A549 (cell line): Measurements from ENCODE around the gene GRK7. TPM values are rescaled to one million over a fixed set of nuclear protein-coding genes. Genes with fewer than 3 reads are reported as not detected.

Source experiments
- ATAC-seq, 2 experiments: fragments of 200-7000 bp in 1 of 2; fragments of >200 bp in 1 of 2; cut with Nextera tagmentation in 1 of 2; cut with Tn5 transposase in 1 of 2; 3 replicates each; pipeline versions ENCODE4 v1.8.0 to v1.9.1; 2018 to 2020; ENCODE audit warnings: mild to moderate bottlenecking in 1 of 2, moderate library complexity in 1 of 2
- CTCF ChIA-PET: fragments of 300-600 bp; sonication (Branson Sonifier 250); formaldehyde crosslinking; extraction: SDS; loops from one replicate; lab custom pipeline; 2021; ENCODE audit warnings: antibody characterized with exemption, inconsistent platforms; lab: Yijun Ruan, JAX
- POLR2A ChIA-PET: fragments of 350-600 bp; formaldehyde crosslinking; extraction: SDS; loops from one replicate; lab custom pipeline; 2021; ENCODE audit warnings: antibody characterized with exemption, inconsistent platforms; lab: Yijun Ruan, JAX
- DNase-seq, 2 experiments: peaks; one replicate each; pipeline versions ENCODE4 v3.0.0 to v3.0.0-alpha.2; 2011 to 2016; ENCODE audit warnings: low read depth in 1 of 2, low spot score in 1 of 2
- FAIRE-seq: peaks from 2 replicates; lab custom pipeline; 2011; peaks lifted over from hg19 to GRCh38; lab: Jason Lieb, UNC
- H3K27ac ChIP-seq, 2 experiments: fragments of >200 bp; sonication (Bioruptor Twin); formaldehyde crosslinking; 3 replicates each; pipeline ENCODE4 v1.5.1; 2016 to 2017
- H3K4me1 ChIP-seq: fragments of >200 bp; sonication (Bioruptor Twin); formaldehyde crosslinking; 3 replicates; pipeline ENCODE4 v1.6.1; 2016
- H3K4me2 ChIP-seq: fragments of >200 bp; sonication (Bioruptor Twin); formaldehyde crosslinking; 3 replicates; pipeline ENCODE4 v1.6.1; 2016
- H3K4me3 ChIP-seq: fragments of >200 bp; sonication (Bioruptor Twin); formaldehyde crosslinking; 3 replicates; pipeline ENCODE4 v1.5.1; 2016
- H3K9me3 ChIP-seq: fragments of >200 bp; sonication (Bioruptor Twin); formaldehyde crosslinking; 3 replicates; pipeline ENCODE4 v1.6.1; 2016
- ATOH8 ChIP-seq: fragments of 250-450 bp; sonication (Bioruptor Pico); IDR thresholded peaks from 2 replicates; pipeline ENCODE4 v1.5.0; 2020; ENCODE audit warnings: low read depth, mild to moderate bottlenecking, moderate library complexity
- CBX2 ChIP-seq: fragments of 200-600 bp; sonication (generic); IDR thresholded peaks from 2 replicates; pipeline ENCODE4 v1.6.1; 2016; ENCODE audit warnings: low read depth, mild to moderate bottlenecking, borderline replicate concordance
- CEBPB ChIP-seq, 2 experiments: fragments of >200 bp in 1 of 2; sonication (Bioruptor Twin) in 1 of 2; formaldehyde crosslinking in 1 of 2; IDR thresholded peaks; 2 replicates each; pipeline ENCODE4 v1.6.1; 2012 to 2016
- CTCF ChIP-seq: fragments of >200 bp; sonication (Bioruptor Twin); formaldehyde crosslinking; IDR thresholded peaks from 3 replicates; pipeline ENCODE4 v1.5.1; 2016
- E2F6 ChIP-seq: IDR thresholded peaks from 2 replicates; pipeline ENCODE4 v1.6.1; 2012; ENCODE audit warnings: low read depth, borderline replicate concordance
- EP300 ChIP-seq, 2 experiments: fragments of >200 bp; sonication (Bioruptor Twin); formaldehyde crosslinking; IDR thresholded peaks; 2 replicates in 1 of 2; 3 replicates in 1 of 2; pipeline ENCODE4 v1.6.1; 2016 to 2017
- FOSB ChIP-seq: fragments of 250-450 bp; sonication (Bioruptor Pico); IDR thresholded peaks from 2 replicates; pipeline ENCODE4 v1.5.0; 2020; ENCODE audit warnings: mild to moderate bottlenecking, moderate library complexity
- GATA3 ChIP-seq: IDR thresholded peaks from 2 replicates; pipeline ENCODE4 v1.6.1; 2012; ENCODE audit warnings: borderline replicate concordance
- HES2 ChIP-seq: fragments of >200 bp; sonication (Bioruptor Twin); formaldehyde crosslinking; IDR thresholded peaks from 2 replicates; pipeline ENCODE4 v1.6.1; 2016
- HEYL ChIP-seq: fragments of 250-450 bp; sonication (Bioruptor Pico); IDR thresholded peaks from 2 replicates; pipeline ENCODE4 v1.8.0; 2021; ENCODE audit warnings: mild to moderate bottlenecking, moderate library complexity
- HOXA7 ChIP-seq: fragments of 250-450 bp; sonication (Bioruptor Pico); IDR thresholded peaks from 2 replicates; pipeline ENCODE4 v1.5.0; 2020; ENCODE audit warnings: mild to moderate bottlenecking, moderate library complexity
- HOXB13 ChIP-seq: fragments of 250-450 bp; sonication (Bioruptor Pico); IDR thresholded peaks from 2 replicates; pipeline ENCODE4 v1.5.0; 2020; ENCODE audit warnings: low read depth, mild to moderate bottlenecking, moderate library complexity
- JUNB ChIP-seq: fragments of >200 bp; sonication (Bioruptor Twin); formaldehyde crosslinking; IDR thresholded peaks from 2 replicates; pipeline ENCODE4 v1.6.1; 2016
- KDM5A ChIP-seq: fragments of 200-600 bp; sonication (generic); IDR thresholded peaks from 2 replicates; pipeline ENCODE4 v1.6.1; 2016; ENCODE audit warnings: antibody characterized with exemption, mild to moderate bottlenecking
- MAZ ChIP-seq: fragments of 150-350 bp; IDR thresholded peaks from 2 replicates; pipeline ENCODE4 v1.6.1; 2014; ENCODE audit warnings: antibody characterized with exemption, low read depth, low read length, borderline replicate concordance
- PBX3 ChIP-seq: IDR thresholded peaks from 2 replicates; pipeline ENCODE4 v1.6.1; 2012
- POLR2A ChIP-seq: IDR thresholded peaks from 2 replicates; pipeline ENCODE4 v1.6.1; 2012; ENCODE audit warnings: mild to moderate bottlenecking, low read length
- RARB ChIP-seq: fragments of 250-450 bp; sonication (Bioruptor Pico); IDR thresholded peaks from 2 replicates; pipeline ENCODE4 v1.8.0; 2021; ENCODE audit warnings: mild to moderate bottlenecking, moderate library complexity
- REST ChIP-seq: fragments of 200-600 bp; sonication (generic); IDR thresholded peaks from 2 replicates; pipeline ENCODE4 v1.6.1; 2016; ENCODE audit warnings: antibody characterized with exemption, mild to moderate bottlenecking, moderate library complexity
- USF2 ChIP-seq: fragments of 450-650 bp; IDR thresholded peaks from 2 replicates; pipeline ENCODE4 v1.6.1; 2014; ENCODE audit warnings: antibody characterized with exemption
- ZC3H11A ChIP-seq: fragments of 450-650 bp; IDR thresholded peaks from 2 replicates; pipeline ENCODE4 v1.6.1; 2014; ENCODE audit warnings: antibody characterized with exemption, mild to moderate bottlenecking
- ZFP36 ChIP-seq: fragments of 450-650 bp; IDR thresholded peaks from 2 replicates; pipeline ENCODE4 v1.6.1; 2014; ENCODE audit warnings: borderline replicate concordance; ENCODE audit not compliant: partially characterized antibody
- ZSCAN20 ChIP-seq: fragments of 250-450 bp; sonication (Bioruptor Pico); IDR thresholded peaks from 2 replicates; pipeline ENCODE4 v1.8.0; 2022; ENCODE audit warnings: mild to moderate bottlenecking, moderate library complexity
- WGBS: methylation state at CpG from one replicate; pipeline ENCODE4 v1.1.6; 2017; ENCODE audit errors: missing lambda C conversion rate; 5-methylcytosine and 5-hydroxymethylcytosine counted together
- polyA plus RNA-seq, 4 experiments: library from polyadenylated mRNA; depleted of rRNA in 3 of 4; stranded (reverse); fragments of >200 nt; fragmentation: RNase III in 1 of 4; extraction: RNeasy Plus Mini Kit Qiagen cat#74134 plus additional on column Dnase treatment in 1 of 4; gene quantifications; 2 replicates in 3 of 4; 3 replicates in 1 of 4; pipeline ENCODE4 v1.2.3, GENCODE V29; 2011 to 2017

GRK7 gene
- polyA plus RNA-seq, 2 of the 4 experiments (the other 2 are of a cell fraction), result 0.03 TPM; not detected in 1

- ChIA-PET CTCF (interaction anchor here (1.3 to 3.0 kb wide), 2 partner anchors 139 to 177 kb away, joined by 3 to 9 read pairs; no protein-coding TSS in a partner anchor), POLR2A (no interaction called here)
- Histone ChIP-seq H3K4me3 (no peak overlapping the region), H3K4me2 (no peak overlapping the region), H3K4me1 (peaks cover 19% of the 10 kb centered on the region), H3K27ac (no peak overlapping the region), H3K9me3 (no peaks in the 10 kb centered on the region)
- TF ChIP-seq ZFP36 (no peak), GATA3 (no peak), ATOH8 (CRISPR knock-in tag) (no peak), JUNB (no peak), USF2 (no peak), HOXB13 (CRISPR knock-in tag) (no peak), CBX2 (no peak), E2F6 (no peak), HOXA7 (no peak), FOSB (CRISPR knock-in tag) (no peak)
- FAIRE-seq, result no peak
- ATAC-seq, result no peak
- DNase-seq, result no peak
- 72% methylated on average over 7 of the region's 7 CpGs for WGBS
Observed at GRCh38 chr3:141735770-141736465, 27.3 kb upstream of the GRK7 start.

- H3K27ac ChIP-seq, result no peak overlapping the region
- TF ChIP-seq POLR2A (no peak), E2F6 (no peak), RARB (CRISPR knock-in tag) (no peak), REST (no peak), HOXB13 (CRISPR knock-in tag) (no peak), MAZ (no peak), CEBPB (IDR thresholded peaks at IDR 0.05) (no peak), EP300 (IDR thresholded peaks at IDR 0.05) (no peak), PBX3 (no peak), CTCF (no peak), ATOH8 (CRISPR knock-in tag) (no peak), ZSCAN20 (CRISPR knock-in tag) (no peak), ZC3H11A (no peak), KDM5A (no peak), HES2 (no peak), FOSB (CRISPR knock-in tag) (no peak), HEYL (CRISPR knock-in tag) (no peak)
- WGBS, result 75% methylated on average over 10 of the region's 10 CpGs
- ChIA-PET POLR2A (no interaction called here), CTCF (interaction anchor here (1.3 to 3.7 kb wide), 2 partner anchors 138 to 176 kb away, joined by 3 to 24 read pairs; no protein-coding TSS in a partner anchor)
- FAIRE-seq, result no peak
- no peak overlapping the region for H3K4me3 ChIP-seq
- no peaks in the 10 kb centered on the region for H3K9me3 ChIP-seq
- no peak overlapping the region; the same call in 2 of the 3 replicates for H3K4me2 ChIP-seq
- H3K4me1 ChIP-seq, result peaks cover 27% of the 10 kb centered on the region
- no peak for DNase-seq
- ATAC-seq, result no peak
Observed at GRCh38 chr3:141737093-141737492, 26.1 kb upstream of the GRK7 start.
